ENCODE measurements around the gene CLCN4. TPM values are rescaled to one million over a fixed set of nuclear protein-coding genes. Genes with fewer than 3 reads are reported as not detected.

CLCN4 gene
- total RNA-seq, 1 donor = 14.1 TPM

- H3K79me2 ChIP-seq (ENCODE audit: insufficient read depth, low read length) = peaks cover 4% of the 10 kb centered on the region
- no peak overlapping the region for H2AFZ ChIP-seq (ENCODE audit: low read length)
- no peak overlapping the region for H3K4me2 ChIP-seq (ENCODE audit: insufficient read depth, low read length)
- H3K27ac ChIP-seq (ENCODE audit: low read depth, low read length) = no peak overlapping the region
- H4K20me1 ChIP-seq (ENCODE audit: insufficient read depth, low read length) = no peaks in the 10 kb centered on the region
- H3K27me3 ChIP-seq (ENCODE audit: insufficient read depth, low read length) = no peaks in the 10 kb centered on the region
- no peaks in the 10 kb centered on the region for H3K9me3 ChIP-seq (ENCODE audit: low read depth, low read length)
- no peaks in the 10 kb centered on the region for H3K4me1 ChIP-seq (ENCODE audit: insufficient read depth, low read length)
- no peak for DNase-seq (ENCODE audit: insufficient read length, low spot score, missing footprints)
- no peak overlapping the region for H3K4me3 ChIP-seq (ENCODE audit: insufficient read depth, low read length)
- H3K36me3 ChIP-seq (ENCODE audit: insufficient read depth, low read length) = no peaks in the 10 kb centered on the region
- TF ChIP-seq CTCF (IDR thresholded peaks at IDR 0.05; ENCODE audit: extremely low read depth, low read depth, low read length) = no peak
These were observed 46.3 kb upstream of the CLCN4 start for GRCh38 chrX:10110316-10110935.

DNA sequence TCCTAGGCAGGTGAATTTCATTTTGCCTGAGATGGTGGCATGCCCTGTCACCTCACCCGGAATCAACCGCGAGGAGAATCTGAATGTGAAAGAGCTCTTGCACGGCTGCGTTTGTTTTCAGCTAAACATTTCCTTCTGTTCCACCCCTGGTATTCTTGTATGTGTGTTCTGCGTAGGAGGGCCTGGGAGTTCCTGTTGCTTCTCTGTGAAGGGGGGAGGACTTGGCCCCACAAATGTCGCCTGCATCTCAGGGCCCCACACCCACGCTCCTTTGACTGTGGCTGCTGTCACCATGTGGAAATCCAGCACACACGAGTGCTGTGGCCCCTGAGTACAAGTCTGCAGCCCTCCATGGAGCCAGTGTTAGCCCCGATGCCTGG, 45.8 kb upstream of the CLCN4 start:
- H3K4me3 ChIP-seq (ENCODE audit: insufficient read depth, low read length) = no peak overlapping the region
- H4K20me1 ChIP-seq (ENCODE audit: insufficient read depth, low read length) = no peaks in the 10 kb centered on the region
- no peak for DNase-seq (ENCODE audit: insufficient read length, low spot score, missing footprints)
- H3K79me2 ChIP-seq (ENCODE audit: insufficient read depth, low read length) = peaks cover 4% of the 10 kb centered on the region
- no peaks in the 10 kb centered on the region for H3K4me1 ChIP-seq (ENCODE audit: insufficient read depth, low read length)
- TF ChIP-seq CTCF (IDR thresholded peaks at IDR 0.05; ENCODE audit: extremely low read depth, low read depth, low read length) = no peak
- H3K27ac ChIP-seq (ENCODE audit: low read depth, low read length) = no peak overlapping the region
- H3K27me3 ChIP-seq (ENCODE audit: insufficient read depth, low read length) = no peaks in the 10 kb centered on the region
- no peak overlapping the region for H2AFZ ChIP-seq (ENCODE audit: low read length)
- H3K4me2 ChIP-seq (ENCODE audit: insufficient read depth, low read length) = no peak overlapping the region
- H3K9me3 ChIP-seq (ENCODE audit: low read depth, low read length) = no peaks in the 10 kb centered on the region
- no peaks in the 10 kb centered on the region for H3K36me3 ChIP-seq (ENCODE audit: insufficient read depth, low read length)

GRCh38 chrX:10111364-10112148, 45.2 kb upstream of the CLCN4 start:
- no peaks in the 10 kb centered on the region for H4K20me1 ChIP-seq (ENCODE audit: insufficient read depth, low read length)
- no peaks in the 10 kb centered on the region for H3K9me3 ChIP-seq (ENCODE audit: low read depth, low read length)
- H3K27ac ChIP-seq (ENCODE audit: low read depth, low read length) = no peak overlapping the region
- DNase-seq (ENCODE audit: insufficient read length, low spot score, missing footprints) = no peak
- no peak overlapping the region for H3K4me3 ChIP-seq (ENCODE audit: insufficient read depth, low read length)
- no peaks in the 10 kb centered on the region for H3K4me1 ChIP-seq (ENCODE audit: insufficient read depth, low read length)
- no peak for TF ChIP-seq CTCF (IDR thresholded peaks at IDR 0.05; ENCODE audit: extremely low read depth, low read depth, low read length)
- no peaks in the 10 kb centered on the region for H3K36me3 ChIP-seq (ENCODE audit: insufficient read depth, low read length)
- no peaks in the 10 kb centered on the region for H3K27me3 ChIP-seq (ENCODE audit: insufficient read depth, low read length)
- peaks cover 4% of the 10 kb centered on the region for H3K79me2 ChIP-seq (ENCODE audit: insufficient read depth, low read length)
- H3K4me2 ChIP-seq (ENCODE audit: insufficient read depth, low read length) = no peak overlapping the region
- no peak overlapping the region for H2AFZ ChIP-seq (ENCODE audit: low read length)

DNA sequence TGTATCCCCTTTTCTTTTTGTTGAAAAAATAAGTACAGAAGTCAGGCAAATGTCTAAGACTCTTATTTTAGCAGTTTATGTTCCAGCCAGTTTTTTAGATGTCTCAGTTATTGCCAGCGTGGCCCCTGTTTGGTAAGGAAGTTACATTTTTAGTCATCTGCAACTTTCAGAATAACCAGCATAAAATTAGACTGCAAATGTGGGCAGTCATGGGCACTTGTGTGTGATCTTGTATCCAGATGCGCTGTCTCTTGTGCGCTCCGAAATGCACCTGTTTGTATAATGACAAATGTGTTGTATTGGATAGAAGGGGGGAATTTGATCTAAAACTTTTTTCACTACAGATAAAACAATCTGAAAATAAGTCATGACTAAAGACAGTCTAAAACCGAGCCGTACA, 44.3 kb upstream of the CLCN4 start:
- H3K79me2 ChIP-seq (ENCODE audit: insufficient read depth, low read length) = peaks cover 4% of the 10 kb centered on the region
- no peaks in the 10 kb centered on the region for H3K27me3 ChIP-seq (ENCODE audit: insufficient read depth, low read length)
- no peak overlapping the region for H3K4me2 ChIP-seq (ENCODE audit: insufficient read depth, low read length)
- no peak overlapping the region for H3K27ac ChIP-seq (ENCODE audit: low read depth, low read length)
- no peak for TF ChIP-seq CTCF (IDR thresholded peaks at IDR 0.05; ENCODE audit: extremely low read depth, low read depth, low read length)
- no peak overlapping the region for H2AFZ ChIP-seq (ENCODE audit: low read length)
- no peak for DNase-seq (ENCODE audit: insufficient read length, low spot score, missing footprints)
- H3K4me3 ChIP-seq (ENCODE audit: insufficient read depth, low read length) = no peak overlapping the region
- no peaks in the 10 kb centered on the region for H3K9me3 ChIP-seq (ENCODE audit: low read depth, low read length)
- H3K4me1 ChIP-seq (ENCODE audit: insufficient read depth, low read length) = no peaks in the 10 kb centered on the region
- H3K36me3 ChIP-seq (ENCODE audit: insufficient read depth, low read length) = peaks cover 6% of the 10 kb centered on the region
- no peaks in the 10 kb centered on the region for H4K20me1 ChIP-seq (ENCODE audit: insufficient read depth, low read length)
